HG03432 (cell line): ENCODE results near the gene ZPBP2.

Source experiments
- ATAC-seq: cut with Tn5 transposase; IDR thresholded peaks from one replicate; pipeline ENCODE4 v1.9.1; 2021; ENCODE audit warnings: mild to moderate bottlenecking, moderate library complexity; ENCODE audit not compliant: unreplicated experiment

The ZPBP2 gene

GRCh38 chr17:39904990-39905288, 36.9 kb downstream of the ZPBP2 start:
- ATAC-seq, result no peak

GRCh38 chr17:39908789-39909352, 40.9 kb downstream of the ZPBP2 start:
- ATAC-seq, result no peak

- ATAC-seq, result no peak
Observed at GRCh38 chr17:39913989-39914388, 46.0 kb downstream of the ZPBP2 start.

- no peak for ATAC-seq
Observed at GRCh38 chr17:39915559-39915958, 47.6 kb downstream of the ZPBP2 start.

GRCh38 chr17:39916918-39917317, 48.9 kb downstream of the ZPBP2 start:
- no peak for ATAC-seq

GRCh38 chr17:39919087-39919683, 51.2 kb downstream of the ZPBP2 start:
- ATAC-seq, result no peak

- ATAC-seq, result no peak
Observed at GRCh38 chr17:39920218-39921210, 52.5 kb downstream of the ZPBP2 start.

- no peak for ATAC-seq
Observed at GRCh38 chr17:39921323-39921722, 53.3 kb downstream of the ZPBP2 start.

GRCh38 chr17:39922006-39922405, 54.0 kb downstream of the ZPBP2 start:
- ATAC-seq, result no peak

- ATAC-seq, result no peak
Observed at GRCh38 chr17:39923230-39923629, 55.2 kb downstream of the ZPBP2 start.

GRCh38 chr17:39923836-39924690, 56.1 kb downstream of the ZPBP2 start:
- ATAC-seq, result no peak

- no peak for ATAC-seq
Observed at GRCh38 chr17:39924691-39925055, 56.7 kb downstream of the ZPBP2 start.

- no peak for ATAC-seq
Observed at GRCh38 chr17:39925282-39926134, 57.5 kb downstream of the ZPBP2 start.

GRCh38 chr17:39926135-39926587, 58.2 kb downstream of the ZPBP2 start:
- ATAC-seq, result peak; percentile 11

- ATAC-seq, result peak; percentile 21
Observed at GRCh38 chr17:39926588-39927100, 58.6 kb downstream of the ZPBP2 start.
